GM19324 (cell line): ENCODE measurements around the gene FUT6.
"Not testable (repeated sequence)": the region's sequence is repeated elsewhere in the genome, so short reads cannot be mapped to it uniquely, and the experiment has no call there.

Source experiments
- ATAC-seq: cut with Tn5 transposase; IDR thresholded peaks from one replicate; pipeline ENCODE4 v1.9.1; 2021; ENCODE audit warnings: mild to moderate bottlenecking, moderate library complexity; ENCODE audit not compliant: unreplicated experiment, low FRiP score

Gene FUT6

GRCh38 chr19:5788422-5788821 lies 51.1 kb downstream of the FUT6 start:
- ATAC-seq = no peak

- no peak for ATAC-seq
Observed at GRCh38 chr19:5787409-5788182, 51.9 kb downstream of the FUT6 start.

- no peak for ATAC-seq
Observed at GRCh38 chr19:5786593-5787408, 52.7 kb downstream of the FUT6 start.

GRCh38 chr19:5785423-5785822 lies 54.1 kb downstream of the FUT6 start:
- no peak for ATAC-seq

- no peak for ATAC-seq
Observed at GRCh38 chr19:5784581-5785147, 54.8 kb downstream of the FUT6 start, which contains the start of gene PRR22. Gene PRR22 (minus strand): TSS chr19:5784746. CDS start chr19:5784660, 86 bp downstream.

GRCh38 chr19:5782945-5783919 lies 56.3 kb downstream of the FUT6 start:
- ATAC-seq = no peak

GRCh38 chr19:5782322-5782721 lies 57.2 kb downstream of the FUT6 start:
- ATAC-seq = no peak

- not testable (repeated sequence) for ATAC-seq
Observed at GRCh38 chr19:5780916-5781315, 58.6 kb downstream of the FUT6 start.
